Epidermal melanocyte (primary cell): ENCODE measurements around the gene BICD1.
"Not testable (repeated sequence)": the region's sequence is repeated elsewhere in the genome, so short reads cannot be mapped to it uniquely, and the experiment has no call there.

Source experiments
- DNase-seq: peaks from one replicate; pipeline ENCODE4 v3.0.0; 2011; ENCODE audit warnings: low spot score; ENCODE audit not compliant: insufficient read length

BICD1 gene

DNA sequence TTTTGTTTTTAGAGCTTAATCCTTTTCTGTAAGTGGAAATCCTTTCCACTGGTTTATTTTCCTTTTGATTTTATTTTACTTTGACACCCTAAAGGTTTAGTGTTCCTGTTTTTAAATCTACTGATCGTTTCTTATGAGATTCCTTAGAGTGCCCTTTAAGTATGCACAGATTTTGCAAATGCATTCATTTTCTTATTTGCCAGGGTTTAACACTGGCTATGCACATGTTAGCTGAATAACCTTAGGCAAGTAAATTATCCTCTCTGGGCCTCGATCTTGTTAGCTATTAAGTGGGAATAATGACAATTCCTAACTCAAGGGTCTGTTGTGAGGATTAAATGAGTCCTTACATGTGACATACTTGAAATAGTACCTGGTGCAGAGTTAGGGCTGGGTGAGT, 136.0 kb downstream of the BICD1 start:
- no peak for DNase-seq

DNA sequence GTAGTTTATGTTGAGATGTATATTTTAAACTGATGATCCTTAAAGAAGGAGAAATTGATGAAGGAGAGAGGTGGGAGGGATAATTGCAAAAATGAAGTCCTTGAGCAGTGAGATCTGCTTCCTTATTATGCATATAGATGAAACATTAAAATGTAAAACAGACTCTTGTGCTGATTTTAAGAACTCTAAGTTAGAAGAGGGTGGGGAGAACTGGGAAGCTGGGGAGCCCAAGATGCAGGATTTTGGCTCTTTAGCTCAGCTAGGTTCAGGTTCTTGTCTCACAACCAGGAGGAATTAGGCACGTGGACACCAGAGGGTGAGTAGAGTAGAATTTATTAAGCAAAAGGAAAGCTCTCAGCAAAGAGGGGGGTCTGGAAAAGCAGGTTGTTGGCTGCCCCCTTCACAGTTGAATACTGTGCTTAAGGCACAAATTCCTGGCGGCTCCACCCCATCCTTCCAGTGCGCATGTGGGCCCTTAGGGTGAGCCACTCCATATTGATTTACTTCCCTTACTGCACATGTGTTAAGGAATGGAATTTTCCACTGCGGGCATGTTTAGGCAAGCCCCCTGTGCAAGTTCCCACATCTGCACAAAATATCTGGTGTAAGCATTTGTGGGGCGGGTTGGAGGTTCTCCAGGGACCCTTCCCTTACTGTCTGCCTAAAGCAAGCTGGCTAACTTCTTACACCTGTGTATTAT, 141.9 kb downstream of the BICD1 start:
- no peak for DNase-seq

DNA sequence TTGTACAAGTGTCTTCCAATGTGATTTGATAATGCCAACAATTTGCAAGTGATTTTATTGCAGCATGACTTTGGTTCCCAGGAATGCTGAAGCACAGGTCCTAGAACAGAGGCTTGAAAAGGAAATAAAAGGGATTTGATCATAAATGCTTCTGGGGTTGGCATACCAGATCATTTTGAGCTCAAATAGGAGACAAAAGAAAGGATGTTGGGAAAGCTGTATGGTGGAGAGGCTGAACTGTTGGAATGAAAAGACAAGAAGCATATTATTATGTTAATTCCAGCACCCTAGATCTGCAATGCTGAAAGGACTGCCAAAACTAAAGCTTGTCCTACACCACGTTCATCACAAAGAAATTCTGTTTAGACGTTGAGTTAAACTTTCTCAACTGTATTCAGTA, 143.1 kb downstream of the BICD1 start:
- no peak for DNase-seq

DNA sequence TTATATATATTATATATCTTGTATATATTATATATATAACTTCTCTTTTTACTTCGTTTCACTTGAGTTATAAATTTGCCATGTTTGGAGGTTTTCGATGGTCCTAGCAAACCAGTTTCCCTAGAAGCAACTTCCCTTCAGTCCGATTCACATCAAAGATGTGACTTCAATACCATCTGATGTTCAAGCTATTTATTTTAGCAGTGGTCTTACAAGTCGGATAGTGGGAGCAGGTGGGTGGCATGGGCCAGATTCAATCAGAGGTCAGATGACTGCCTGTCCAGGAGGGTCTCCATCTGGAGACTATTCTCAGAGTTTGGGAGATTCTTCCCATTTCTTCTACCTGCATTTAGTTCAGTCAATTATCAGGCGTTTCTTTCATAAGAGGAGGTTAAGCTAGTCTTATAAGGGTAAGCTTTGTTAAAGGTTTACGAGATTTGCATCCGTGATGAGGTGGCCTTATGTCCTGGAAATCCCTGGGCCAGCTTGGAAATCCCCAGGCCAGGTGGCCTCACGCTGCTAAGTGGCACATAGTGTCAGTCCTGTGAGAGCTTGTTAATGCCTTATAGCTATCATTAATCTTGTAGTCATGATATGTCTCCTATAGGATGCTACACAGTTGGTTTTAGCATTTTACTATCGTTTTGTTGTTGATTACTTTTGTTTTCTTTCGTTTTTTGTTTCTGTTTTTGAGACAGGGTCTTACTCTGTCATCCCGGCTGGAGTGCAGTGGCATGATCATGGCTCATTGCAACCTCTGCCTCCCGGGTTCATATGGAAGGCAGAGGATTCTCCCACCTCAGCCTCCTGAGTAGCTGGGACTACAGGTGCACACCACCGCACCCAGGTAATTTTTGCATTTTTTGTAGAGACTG, 145.8 kb downstream of the BICD1 start:
- DNase-seq, result no peak

DNA sequence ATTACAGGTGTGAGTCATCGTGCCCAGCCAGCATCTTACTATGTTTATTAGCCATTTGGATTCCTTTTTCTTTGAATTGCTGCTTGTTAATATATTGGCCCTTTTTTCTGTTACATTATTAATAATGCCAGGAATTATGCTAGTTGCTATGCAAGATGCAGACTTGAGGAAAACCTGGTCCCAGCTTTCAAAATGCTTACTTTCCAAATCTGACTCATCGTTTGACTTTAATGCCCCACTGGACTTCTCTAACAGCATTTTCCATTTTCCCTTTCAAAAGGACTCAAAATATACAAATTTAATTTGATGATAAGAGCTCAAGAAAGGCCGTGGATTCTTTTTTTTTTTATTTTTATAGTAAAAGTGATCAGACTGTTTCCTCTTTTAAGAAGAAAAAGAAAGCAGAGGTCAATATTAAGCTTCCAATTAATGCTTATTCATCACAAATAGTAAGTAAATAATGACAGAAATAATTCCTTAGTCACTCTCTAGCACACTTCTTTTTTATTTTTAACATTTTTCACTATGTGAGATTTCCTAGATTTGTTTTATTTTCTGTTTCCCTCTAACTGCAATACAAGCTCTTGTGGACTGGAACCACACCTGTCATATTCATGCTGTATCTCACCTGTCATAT, 146.6 kb downstream of the BICD1 start:
- DNase-seq, result no peak

DNA sequence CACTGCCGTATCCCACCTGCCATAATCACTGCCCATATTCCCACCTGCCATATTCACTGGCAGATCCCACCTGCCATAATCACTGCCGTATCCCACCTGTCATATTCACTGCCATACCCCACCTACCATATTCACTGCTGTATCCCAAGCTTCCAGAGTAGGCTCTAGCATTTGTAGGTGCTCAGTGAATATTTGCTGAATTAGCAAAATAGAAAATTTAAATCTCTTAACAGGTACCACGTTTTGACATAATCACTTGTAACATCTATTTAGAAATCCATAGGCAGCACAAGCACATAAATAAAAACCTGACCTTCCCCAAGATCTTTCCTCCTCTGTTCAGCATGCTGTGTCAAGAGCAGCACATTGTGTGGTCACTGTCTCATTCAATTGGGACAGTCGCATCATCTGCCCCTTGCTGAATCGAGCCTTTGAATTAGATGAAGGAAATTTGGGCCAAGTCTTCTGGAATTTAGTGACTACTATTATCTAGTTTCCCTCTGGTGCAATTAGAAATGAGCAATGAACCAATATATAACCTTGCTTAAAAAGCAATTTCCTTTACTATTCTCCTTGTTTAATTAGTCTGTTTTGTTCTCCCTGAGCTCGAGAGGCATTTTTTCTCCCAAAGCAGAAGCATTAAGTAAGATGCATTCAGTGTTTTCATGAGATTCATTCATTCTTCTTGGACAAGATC, 147.8 kb downstream of the BICD1 start:
- DNase-seq, result no peak

DNA sequence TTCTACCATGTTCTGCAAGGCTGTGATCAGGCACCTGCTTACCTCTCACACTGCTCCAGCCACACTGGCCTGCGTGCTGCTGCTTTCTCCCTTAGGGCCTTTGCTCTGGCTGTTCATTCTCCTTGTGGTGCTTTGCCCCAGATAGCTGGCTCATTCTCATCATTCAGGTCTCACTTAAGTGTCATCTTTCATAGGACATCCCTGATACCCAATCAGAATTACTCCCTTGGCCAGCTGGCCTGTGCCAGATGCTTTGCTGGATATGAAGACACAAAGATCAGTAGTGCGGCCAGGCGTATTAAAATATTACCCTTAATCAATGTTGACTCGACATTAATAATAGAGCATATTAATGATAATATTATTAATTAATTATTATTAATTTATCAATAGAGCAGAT, 148.9 kb downstream of the BICD1 start:
- no peak for DNase-seq

DNA sequence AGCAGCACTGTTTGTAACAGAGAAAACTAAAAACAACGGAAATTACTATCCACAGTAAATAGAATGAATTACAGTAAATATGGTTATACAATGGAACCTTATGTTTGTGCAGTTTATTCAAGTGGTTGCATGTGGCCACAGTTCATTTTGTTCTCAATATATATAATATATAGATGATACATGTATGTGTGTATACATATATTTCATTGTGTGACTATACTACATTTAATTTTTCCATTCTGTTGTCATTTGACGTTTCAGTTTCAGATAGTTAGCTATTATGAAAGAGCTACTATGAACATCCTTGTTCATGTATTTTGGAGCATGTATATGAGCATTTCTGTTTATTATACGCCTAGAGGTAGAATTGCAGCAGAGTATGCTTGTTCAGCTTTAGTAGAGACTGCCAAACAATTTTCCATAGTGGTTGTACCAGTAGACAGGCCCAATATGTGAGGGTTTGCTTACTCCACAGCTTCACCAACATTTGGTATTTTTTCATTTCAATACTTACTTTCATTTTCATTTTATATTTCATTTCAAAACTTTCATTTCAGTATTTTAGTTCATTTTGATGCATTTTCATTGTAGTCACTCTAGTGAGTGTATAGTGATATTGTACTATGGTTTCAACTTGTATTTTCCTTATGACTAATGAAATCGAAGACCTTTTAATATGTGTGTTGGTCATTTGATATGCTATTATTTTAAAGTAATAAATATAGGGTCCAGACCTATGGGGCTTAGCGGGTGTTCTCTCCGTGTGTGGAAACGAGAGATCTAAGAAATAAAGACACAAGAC, 151.2 kb downstream of the BICD1 start:
- no peak for DNase-seq

DNA sequence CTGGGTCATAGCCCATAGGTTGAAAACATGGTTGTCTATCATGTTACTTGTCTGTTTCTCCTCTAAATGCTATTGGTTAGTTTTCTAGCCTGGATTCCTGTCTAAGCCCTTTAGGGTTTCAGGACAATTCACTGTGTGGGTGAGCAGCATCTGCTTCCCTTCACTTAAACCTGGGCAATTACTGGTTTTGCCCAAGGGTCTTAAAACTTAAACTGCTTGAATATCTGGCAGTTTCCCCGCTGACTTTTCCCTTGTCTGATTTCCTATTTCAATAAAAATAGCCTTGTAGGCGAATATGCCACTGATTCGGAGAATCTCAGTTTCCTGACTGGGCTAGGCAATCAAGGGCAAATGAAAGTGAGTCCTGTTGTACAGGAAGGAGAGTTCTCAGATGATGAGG, 154.0 kb downstream of the BICD1 start:
- no peak for DNase-seq

DNA sequence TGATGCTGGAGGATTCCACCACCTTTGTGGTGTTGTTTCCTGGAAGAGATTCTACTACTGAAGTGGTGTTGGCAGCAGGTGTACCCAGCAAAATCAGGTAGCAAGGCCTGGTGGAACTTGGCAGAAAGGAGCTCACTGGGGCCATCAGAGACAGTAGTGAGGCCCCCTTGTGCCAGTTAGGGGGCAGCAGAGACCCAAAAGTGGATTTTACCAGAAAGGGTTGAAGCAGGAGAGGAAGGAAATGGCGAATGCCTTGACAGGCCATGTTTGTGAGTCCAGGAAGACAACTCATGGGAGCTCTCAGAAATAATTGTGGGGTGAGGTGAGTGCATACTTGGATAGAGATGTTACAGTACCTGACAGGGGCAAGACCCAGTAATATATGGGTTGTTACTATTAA, 155.0 kb downstream of the BICD1 start:
- no peak for DNase-seq

DNA sequence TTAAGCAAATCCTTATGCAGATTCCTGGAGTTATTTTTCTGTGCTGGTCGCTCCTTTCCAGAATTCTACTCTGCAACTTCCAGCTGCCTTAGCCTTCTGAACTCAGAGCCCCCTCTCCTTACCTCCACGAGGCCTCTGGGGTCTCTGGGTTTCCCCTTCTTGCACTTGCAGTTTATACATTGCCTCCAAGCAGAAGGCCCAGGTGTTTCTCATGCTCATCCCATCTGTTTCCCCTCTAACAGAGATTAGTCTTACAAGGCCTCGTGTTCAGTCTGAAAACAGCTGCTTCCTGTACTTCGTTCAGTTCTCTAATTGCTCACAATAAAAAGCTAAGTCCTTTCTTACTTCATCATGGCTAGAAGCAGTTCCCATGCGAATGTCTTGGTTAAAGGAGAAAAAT, 158.3 kb downstream of the BICD1 start:
- no peak for DNase-seq

DNA sequence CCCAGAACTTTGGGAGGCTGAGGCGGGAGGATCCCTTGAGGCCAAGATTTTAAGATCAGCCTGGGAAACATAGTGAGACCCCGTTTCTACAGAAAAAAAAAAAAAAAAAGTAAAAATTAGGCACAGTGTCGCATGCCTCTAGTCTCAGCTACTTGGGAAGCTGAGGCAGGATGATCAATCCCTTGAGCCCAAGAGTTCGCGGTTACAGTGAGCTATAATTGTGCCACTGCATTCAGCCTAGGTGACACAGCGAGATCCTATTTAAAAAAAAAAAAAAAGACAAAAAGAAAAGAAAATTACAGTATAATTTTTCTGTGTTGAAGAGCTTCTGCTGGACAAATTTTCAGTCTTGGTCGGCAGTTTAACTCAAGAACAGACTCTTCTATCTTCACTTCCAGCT, 158.8 kb downstream of the BICD1 start:
- DNase-seq, result no peak

DNA sequence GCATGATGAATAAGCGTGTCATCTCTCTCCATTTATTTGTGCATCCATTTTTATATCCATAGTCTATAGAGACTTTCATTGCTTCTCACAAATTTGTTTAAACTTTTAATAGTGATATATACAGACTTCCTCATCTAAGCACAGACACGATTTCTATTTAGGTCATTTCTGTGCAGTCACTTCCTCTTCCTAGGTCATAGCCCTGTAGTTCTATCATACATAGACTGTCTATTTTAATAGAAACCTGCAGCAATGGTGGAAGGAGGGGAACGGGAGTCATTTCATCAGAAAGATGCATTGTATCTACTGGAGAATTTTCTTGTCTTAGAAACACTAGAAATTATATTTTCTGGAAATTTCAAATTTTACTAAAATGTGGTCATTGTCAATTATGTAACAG, 159.3 kb downstream of the BICD1 start:
- DNase-seq, result no peak

DNA sequence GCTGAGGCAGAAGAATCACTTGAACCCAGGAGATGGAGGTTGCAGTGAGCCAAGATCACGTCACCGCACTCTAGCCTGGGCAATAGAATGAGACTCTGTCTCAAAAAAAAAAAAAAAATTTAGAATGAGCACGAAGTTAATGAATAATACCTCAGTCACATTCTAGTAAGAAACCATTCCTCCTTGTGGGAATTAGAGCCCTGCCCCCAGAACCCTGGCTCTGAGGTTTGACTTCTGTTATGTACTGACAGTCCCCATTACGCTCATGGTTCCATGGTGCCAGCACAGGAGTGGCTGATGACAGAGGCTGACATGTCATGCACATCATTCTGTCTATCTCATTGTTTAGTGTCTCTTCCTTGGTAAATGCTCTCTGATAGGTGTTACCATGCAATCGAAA, 160.1 kb downstream of the BICD1 start:
- no peak for DNase-seq

DNA sequence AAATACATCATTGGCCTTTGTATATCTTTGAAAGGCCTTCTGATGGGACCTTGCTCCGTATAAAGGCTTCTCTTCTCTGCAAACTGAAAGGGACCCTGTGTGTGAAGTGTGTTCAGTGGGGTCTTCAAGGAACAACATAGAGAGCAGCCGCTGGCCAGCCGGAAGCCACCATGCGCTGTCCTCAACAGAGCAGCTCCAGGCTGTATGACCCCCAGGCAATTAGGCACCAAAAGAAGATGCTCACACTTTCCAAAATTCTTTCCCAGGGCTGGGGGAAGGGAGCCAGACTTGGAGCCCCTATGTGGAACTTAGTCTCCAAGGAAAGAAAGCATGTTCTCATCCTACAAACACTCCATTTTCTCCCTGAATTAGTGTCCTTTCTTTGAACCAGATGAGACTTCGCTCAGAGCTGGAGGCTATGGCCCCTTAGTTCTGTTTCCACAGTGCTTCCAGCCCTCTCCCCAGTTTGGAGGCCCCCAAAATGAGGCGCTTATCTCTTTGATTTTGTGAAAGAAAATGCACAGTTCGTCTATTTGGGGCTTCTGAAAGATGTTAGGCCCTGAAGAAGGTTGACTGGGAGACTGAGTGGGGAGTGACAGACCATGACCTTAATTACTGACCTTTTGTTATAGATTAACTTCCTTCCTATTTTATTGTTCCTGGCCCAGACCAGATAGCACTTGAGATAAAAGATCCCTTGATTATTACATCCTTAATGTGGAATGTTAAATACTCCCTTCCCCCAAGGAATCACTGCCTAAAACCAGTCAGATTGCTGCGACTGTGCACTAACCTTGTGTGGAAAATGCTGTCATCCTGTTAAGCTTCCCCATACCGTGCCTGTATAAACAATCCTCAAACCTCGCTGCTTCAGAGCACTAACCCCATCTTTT, 164.4 kb downstream of the BICD1 start:
- no peak for DNase-seq

DNA sequence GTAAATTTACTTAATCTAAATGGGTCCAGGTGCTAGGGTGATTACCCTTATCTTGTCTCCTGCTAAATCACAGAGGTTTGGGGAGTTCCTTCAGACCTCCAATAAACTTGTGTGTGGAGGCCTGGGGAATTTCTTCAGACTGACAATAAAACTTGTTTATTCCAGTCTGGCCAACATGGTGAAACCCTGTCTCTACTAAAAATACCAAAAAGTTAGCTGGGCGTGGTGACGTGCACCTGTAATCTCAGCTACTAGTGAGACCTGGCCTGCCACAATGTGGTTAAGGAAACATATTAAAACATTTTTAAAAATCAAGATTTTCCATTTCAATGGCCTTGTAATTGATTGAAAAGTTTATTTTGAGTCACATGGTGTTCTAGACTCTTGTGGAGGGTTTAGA, 165.8 kb downstream of the BICD1 start:
- DNase-seq, result no peak

DNA sequence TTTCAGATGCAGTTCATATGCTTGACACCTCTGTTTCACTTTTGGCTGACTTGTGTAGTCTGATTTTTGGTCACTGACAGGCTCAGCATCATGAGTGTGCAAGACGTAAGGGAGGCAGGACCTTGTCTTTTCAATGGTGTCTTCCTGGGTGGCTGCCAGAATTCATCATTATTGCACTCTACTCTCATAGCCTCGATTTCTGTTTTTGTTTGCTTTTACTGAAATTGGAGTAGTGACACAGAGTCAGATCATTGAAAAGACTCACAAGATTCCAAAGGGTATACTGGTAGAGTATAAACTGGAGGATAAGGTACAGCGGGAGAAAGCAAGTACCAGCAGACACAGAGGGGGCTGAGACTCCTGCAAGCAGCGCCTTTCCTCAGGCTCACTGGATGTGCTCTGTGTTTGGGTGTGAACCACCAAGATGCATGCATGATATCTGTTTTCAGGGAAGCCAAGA, 166.4 kb downstream of the BICD1 start:
- DNase-seq, result no peak

DNA sequence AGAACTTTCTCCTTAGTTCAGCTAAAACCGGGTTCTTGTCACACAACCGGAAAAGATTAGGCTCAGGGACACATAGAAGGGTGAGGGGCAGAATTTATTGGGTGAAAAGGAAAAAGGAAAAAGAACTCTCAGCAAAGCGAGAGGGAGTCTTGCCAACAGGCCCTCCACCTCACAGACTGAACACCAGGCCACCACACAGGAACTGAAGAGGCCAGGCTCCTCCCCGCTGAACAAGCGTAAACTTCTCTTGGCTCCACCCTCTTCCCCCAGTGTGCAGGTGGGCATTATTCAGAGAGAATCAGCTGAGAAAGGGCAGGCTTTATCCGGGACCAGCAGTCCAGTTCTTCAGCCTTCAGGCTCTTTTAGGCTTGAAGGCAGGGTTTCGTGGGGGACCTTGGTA, 167.1 kb downstream of the BICD1 start:
- no peak for DNase-seq

DNA sequence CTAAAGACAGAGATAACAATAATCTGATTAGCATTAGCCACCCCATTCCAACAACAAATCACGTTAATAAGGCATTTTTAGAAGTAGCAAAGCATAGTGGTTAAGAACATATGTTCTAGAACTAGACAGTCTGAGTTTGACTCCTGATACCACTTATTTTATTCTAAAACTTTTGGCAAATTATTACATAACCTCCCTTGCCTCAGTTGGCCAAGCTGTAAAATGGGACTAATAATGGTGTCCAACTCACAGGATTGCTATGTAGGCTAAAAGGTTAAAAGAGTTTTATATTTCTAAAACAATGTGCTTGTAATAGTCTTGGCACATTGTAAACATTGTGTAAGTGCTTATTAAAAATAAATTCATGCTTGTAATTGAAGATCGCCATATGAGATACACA, 168.0 kb downstream of the BICD1 start:
- no peak for DNase-seq

DNA sequence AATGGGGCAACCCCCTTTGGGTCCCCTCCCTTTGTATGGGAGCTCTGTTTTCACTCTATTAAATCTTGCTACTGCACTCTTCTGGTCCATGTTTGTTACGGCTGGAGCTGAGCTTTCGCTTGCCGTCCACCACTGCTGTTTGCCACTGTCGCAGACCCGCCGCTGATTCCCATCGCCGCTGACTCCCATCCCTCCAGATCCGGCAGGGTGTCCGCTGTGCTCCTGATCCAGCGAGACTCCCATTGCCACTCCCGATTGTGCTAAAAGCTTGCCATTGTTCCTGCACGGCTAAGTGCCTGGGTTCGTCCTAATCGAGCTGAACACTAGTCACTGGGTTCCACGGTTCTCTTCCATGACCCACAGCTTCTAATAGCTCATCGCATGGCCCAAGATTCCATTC, 168.9 kb downstream of the BICD1 start:
- not testable (repeated sequence) for DNase-seq
